Activated effector memory CD4-positive, alpha-beta T cell treated with anti-CD3 and anti-CD28 coated beads, Interleukin-2, amount 50 U/mL, for 16 hours (primary cell): ENCODE results near the gene WASF3.
"Not testable (repeated sequence)": the region's sequence is repeated elsewhere in the genome, so short reads cannot be mapped to it uniquely, and the experiment has no call there.

ENCODE experiments used
- DNase-seq: peaks from one replicate; pipeline ENCODE4 v3.0.0-alpha.2; 2020

Gene WASF3

GRCh38 chr13:26723620-26724019 lies 166.1 kb downstream of the WASF3 start:
- DNase-seq: not testable (repeated sequence)

GRCh38 chr13:26726684-26727083 lies 169.2 kb downstream of the WASF3 start:
- no peak for DNase-seq

GRCh38 chr13:26727122-26727521 lies 169.6 kb downstream of the WASF3 start:
- no peak for DNase-seq

- DNase-seq: no peak
These were observed 170.2 kb downstream of the WASF3 start for GRCh38 chr13:26727633-26728032.

GRCh38 chr13:26735677-26736076 lies 178.2 kb downstream of the WASF3 start:
- no peak for DNase-seq
